Measurements from ENCODE around the gene FLCN. TPM values are rescaled to one million over a fixed set of nuclear protein-coding genes. Genes with fewer than 3 reads are reported as not detected.

The FLCN gene
- total and polyA plus RNA-seq, 10 of the 15 experiments (the other 5 are each of a cell fraction or from before 2014, with no cell fraction given), result 1.1 to 24.7 (median 10.4) TPM

DNA sequence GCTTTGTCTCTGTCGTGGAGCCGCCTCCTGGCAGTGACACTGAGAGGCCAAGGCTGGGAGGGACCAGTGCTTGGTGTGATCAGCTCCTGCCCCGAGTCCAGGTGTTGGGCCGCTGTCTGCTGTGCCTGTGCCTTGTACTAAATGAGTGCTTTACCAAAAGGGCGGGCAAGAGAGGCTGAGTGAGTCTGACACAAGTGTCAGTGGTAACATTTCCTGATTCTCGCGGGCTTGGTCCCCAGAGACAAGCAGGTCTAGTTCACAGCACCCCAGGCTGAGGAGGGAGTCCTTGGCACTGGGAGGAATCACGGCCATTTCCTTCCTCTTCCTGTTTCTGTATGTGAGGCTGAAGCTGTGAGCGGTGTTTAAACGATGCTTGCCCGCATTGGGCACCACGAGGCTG is 61.1 kb downstream of the FLCN start:
- in situ Hi-C loops (cut with MboI), result no loop called here
- Histone ChIP-seq H3K4me2 (ENCODE audit: control insufficient read depth, insufficient read depth) (no peak overlapping the region), H2AFZ (ENCODE audit: control insufficient read depth, low read depth, low read length) (no peak overlapping the region), H3K79me2 (ENCODE audit: control insufficient read depth, insufficient read depth, low read length) (no peaks in the 10 kb centered on the region), H4K20me1 (ENCODE audit: control insufficient read depth, insufficient read depth) (no peaks in the 10 kb centered on the region), H3K9ac (ENCODE audit: control insufficient read depth, insufficient read depth, low read length) (no peak overlapping the region), H3K9me3 (replicated peaks; ENCODE audit: control insufficient read depth, insufficient read depth, low read length) (no peaks in the 10 kb centered on the region), H3K36me3 (ENCODE audit: control insufficient read depth in 2 of 2, insufficient read depth in 2 of 2, low read length in 1 of 2) (peaks cover 20 to 33% of the 10 kb centered on the region in 2 experiments), H3K4me3 (no peak overlapping the region), H3K27me3 (replicated peaks in 1 of 2; ENCODE audit: control insufficient read depth in 2 of 2, insufficient read depth in 2 of 2, low read length in 1 of 2) (no peaks in the 10 kb centered on the region), H3K27ac (ENCODE audit: control insufficient read depth, insufficient read depth) (no peak overlapping the region), H3K4me1 (ENCODE audit: control insufficient read depth, insufficient read depth, low read length) (peaks cover 14% of the 10 kb centered on the region)
- RAD21 ChIA-PET (ENCODE audit: unreplicated experiment), result no interaction called here
- 20% methylated on average over 12 of the region's 12 CpGs for WGBS (ENCODE audit: insufficient coverage, insufficient replicate concordance, low lambda C conversion rate, missing lambda C conversion rate)
- POLR2A ChIA-PET, result interaction anchor here (0.6 kb wide), 1 partner anchor 14 kb away, joined by 3 read pairs; no protein-coding TSS in a partner anchor
- FAIRE-seq, result no peak
- no peak for ATAC-seq
- DNase-seq (ENCODE audit: low read depth, low spot score), result no peak
- BruUV-seq (replicated peaks), result no TSS peak
- SMC1A ChIA-PET (ENCODE audit: uncharacterized antibody, unreplicated experiment), result no interaction called here
- intact Hi-C loops (cut with micrococcal nuclease; ENCODE audit: unreplicated experiment), result no loop called here
- CTCF ChIA-PET, result no interaction called here
- TF ChIP-seq RB1 (IDR thresholded peaks at IDR 0.05; ENCODE audit: borderline replicate concordance), result no peak
- TF ChIP-seq ZNF622 (IDR thresholded peaks at IDR 0.05), result no peak
- TF ChIP-seq, protein P1, sequence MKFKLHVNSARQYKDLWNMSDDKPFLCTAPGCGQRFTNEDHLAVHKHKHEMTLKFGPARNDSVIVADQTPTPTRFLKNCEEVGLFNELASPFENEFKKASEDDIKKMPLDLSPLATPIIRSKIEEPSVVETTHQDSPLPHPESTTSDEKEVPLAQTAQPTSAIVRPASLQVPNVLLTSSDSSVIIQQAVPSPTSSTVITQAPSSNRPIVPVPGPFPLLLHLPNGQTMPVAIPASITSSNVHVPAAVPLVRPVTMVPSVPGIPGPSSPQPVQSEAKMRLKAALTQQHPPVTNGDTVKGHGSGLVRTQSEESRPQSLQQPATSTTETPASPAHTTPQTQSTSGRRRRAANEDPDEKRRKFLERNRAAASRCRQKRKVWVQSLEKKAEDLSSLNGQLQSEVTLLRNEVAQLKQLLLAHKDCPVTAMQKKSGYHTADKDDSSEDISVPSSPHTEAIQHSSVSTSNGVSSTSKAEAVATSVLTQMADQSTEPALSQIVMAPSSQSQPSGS (IDR thresholded peaks at IDR 0.05; ENCODE audit: low read length), result no peak
- TF ChIP-seq, protein P2, sequence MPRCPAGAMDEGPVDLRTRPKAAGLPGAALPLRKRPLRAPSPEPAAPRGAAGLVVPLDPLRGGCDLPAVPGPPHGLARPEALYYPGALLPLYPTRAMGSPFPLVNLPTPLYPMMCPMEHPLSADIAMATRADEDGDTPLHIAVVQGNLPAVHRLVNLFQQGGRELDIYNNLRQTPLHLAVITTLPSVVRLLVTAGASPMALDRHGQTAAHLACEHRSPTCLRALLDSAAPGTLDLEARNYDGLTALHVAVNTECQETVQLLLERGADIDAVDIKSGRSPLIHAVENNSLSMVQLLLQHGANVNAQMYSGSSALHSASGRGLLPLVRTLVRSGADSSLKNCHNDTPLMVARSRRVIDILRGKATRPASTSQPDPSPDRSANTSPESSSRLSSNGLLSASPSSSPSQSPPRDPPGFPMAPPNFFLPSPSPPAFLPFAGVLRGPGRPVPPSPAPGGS (IDR thresholded peaks at IDR 0.05; ENCODE audit: borderline replicate concordance, insufficient read depth, low read depth, low read length, poor library complexity, severe bottlenecking), result no peak
- TF ChIP-seq BMI1 (IDR thresholded peaks at IDR 0.05; ENCODE audit: borderline replicate concordance), result no peak
- TF ChIP-seq, protein P3, sequence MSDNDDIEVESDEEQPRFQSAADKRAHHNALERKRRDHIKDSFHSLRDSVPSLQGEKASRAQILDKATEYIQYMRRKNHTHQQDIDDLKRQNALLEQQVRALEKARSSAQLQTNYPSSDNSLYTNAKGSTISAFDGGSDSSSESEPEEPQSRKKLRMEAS (IDR thresholded peaks at IDR 0.05; ENCODE audit: low read depth, low read length), result no peak
- TF ChIP-seq, protein P4, sequence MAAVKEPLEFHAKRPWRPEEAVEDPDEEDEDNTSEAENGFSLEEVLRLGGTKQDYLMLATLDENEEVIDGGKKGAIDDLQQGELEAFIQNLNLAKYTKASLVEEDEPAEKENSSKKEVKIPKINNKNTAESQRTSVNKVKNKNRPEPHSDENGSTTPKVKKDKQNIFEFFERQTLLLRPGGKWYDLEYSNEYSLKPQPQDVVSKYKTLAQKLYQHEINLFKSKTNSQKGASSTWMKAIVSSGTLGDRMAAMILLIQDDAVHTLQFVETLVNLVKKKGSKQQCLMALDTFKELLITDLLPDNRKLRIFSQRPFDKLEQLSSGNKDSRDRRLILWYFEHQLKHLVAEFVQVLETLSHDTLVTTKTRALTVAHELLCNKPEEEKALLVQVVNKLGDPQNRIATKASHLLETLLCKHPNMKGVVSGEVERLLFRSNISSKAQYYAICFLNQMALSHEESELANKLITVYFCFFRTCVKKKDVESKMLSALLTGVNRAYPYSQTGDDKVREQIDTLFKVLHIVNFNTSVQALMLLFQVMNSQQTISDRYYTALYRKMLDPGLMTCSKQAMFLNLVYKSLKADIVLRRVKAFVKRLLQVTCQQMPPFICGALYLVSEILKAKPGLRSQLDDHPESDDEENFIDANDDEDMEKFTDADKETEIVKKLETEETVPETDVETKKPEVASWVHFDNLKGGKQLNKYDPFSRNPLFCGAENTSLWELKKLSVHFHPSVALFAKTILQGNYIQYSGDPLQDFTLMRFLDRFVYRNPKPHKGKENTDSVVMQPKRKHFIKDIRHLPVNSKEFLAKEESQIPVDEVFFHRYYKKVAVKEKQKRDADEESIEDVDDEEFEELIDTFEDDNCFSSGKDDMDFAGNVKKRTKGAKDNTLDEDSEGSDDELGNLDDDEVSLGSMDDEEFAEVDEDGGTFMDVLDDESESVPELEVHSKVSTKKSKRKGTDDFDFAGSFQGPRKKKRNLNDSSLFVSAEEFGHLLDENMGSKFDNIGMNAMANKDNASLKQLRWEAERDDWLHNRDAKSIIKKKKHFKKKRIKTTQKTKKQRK (IDR thresholded peaks at IDR 0.05; ENCODE audit: low read depth, low read length), result no peak
- TF ChIP-seq, protein P5, sequence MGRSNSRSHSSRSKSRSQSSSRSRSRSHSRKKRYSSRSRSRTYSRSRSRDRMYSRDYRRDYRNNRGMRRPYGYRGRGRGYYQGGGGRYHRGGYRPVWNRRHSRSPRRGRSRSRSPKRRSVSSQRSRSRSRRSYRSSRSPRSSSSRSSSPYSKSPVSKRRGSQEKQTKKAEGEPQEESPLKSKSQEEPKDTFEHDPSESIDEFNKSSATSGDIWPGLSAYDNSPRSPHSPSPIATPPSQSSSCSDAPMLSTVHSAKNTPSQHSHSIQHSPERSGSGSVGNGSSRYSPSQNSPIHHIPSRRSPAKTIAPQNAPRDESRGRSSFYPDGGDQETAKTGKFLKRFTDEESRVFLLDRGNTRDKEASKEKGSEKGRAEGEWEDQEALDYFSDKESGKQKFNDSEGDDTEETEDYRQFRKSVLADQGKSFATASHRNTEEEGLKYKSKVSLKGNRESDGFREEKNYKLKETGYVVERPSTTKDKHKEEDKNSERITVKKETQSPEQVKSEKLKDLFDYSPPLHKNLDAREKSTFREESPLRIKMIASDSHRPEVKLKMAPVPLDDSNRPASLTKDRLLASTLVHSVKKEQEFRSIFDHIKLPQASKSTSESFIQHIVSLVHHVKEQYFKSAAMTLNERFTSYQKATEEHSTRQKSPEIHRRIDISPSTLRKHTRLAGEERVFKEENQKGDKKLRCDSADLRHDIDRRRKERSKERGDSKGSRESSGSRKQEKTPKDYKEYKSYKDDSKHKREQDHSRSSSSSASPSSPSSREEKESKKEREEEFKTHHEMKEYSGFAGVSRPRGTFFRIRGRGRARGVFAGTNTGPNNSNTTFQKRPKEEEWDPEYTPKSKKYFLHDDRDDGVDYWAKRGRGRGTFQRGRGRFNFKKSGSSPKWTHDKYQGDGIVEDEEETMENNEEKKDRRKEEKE (IDR thresholded peaks at IDR 0.05), result no peak
- no peak for TF ChIP-seq STAT3 (IDR thresholded peaks at IDR 0.05; ENCODE audit: low read depth, low read length)
- TF ChIP-seq MTA3 (IDR thresholded peaks at IDR 0.05; ENCODE audit: borderline replicate concordance, low read length), result no peak
- no peak for TF ChIP-seq POLR2AphosphoS5 (IDR thresholded peaks at IDR 0.05; ENCODE audit: low read length)
- TF ChIP-seq, protein P6, sequence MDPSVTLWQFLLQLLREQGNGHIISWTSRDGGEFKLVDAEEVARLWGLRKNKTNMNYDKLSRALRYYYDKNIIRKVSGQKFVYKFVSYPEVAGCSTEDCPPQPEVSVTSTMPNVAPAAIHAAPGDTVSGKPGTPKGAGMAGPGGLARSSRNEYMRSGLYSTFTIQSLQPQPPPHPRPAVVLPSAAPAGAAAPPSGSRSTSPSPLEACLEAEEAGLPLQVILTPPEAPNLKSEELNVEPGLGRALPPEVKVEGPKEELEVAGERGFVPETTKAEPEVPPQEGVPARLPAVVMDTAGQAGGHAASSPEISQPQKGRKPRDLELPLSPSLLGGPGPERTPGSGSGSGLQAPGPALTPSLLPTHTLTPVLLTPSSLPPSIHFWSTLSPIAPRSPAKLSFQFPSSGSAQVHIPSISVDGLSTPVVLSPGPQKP (IDR thresholded peaks at IDR 0.05; ENCODE audit: low read depth, low read length), result no peak
- no peak for TF ChIP-seq FOS (IDR thresholded peaks at IDR 0.05; ENCODE audit: borderline replicate concordance, extremely low read depth, insufficient read length)
- no peak for TF ChIP-seq HDGF (IDR thresholded peaks at IDR 0.05)
- no peak for TF ChIP-seq TBL1XR1 (IDR thresholded peaks at IDR 0.05; ENCODE audit: low read depth, low read length)
